ENCODE data around the gene MAP3K2.
A peak's percentile ranks its signal among the peaks of the same experiment; 100 is the strongest.

Gene MAP3K2

GRCh38 chr2:127406454-127406853, 18.7 kb upstream of the MAP3K2 start:
- DNase-seq: no peak

DNA sequence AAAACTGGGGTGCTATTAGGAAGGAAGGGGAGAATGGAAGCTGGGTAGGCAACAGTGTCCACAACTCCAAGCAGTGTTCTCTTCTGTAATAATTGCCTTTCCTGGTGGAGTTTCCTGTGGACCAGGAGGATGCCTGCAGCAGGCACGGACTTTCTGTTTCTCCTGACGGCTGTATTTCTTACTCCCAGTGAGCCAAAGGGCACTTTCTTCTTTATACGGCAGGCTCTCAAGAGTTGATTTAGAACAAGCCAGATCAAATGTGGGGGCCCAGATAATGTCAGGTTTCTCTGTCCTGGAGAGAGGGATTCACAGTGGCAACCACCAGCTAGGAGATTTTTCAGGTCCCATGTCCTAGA, 17.5 kb upstream of the MAP3K2 start:
- no peak for DNase-seq

DNA sequence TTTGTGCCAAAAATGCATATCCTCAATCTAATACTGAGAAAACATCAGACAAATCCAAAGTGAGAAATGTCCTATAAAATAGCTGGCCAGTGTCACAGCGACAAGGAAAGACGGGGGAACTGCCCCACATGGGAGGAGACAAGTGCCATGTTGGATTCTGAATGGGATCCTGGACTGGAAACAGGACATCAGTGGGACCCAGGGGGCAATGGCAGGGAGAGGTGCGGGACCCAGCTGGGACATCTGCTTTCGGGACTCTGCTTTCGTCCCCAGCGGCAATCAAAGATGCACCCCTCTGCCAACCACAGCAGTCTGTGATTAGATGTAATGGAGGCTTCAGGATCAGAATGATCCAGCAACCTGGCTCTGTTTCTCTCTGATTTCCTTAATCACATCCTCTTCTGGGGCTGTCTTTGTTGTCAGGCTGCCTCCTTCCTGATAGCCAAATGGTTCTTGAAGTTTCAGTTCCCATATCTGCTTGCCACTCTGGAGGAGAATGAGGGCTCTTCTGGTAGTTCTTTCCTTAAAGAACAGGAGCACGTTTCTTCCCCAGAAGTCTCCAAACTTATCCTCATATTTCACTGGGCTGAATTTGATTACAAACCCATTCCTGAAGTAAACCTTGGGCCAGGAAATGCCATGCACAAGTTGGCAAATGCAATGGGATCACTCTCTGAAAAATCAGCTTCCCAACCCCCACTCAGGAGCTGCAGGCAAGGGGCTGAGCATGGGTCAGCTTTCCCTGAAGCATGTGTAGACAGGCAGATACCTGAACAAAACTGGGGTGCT, 16.9 kb upstream of the MAP3K2 start:
- no peak for DNase-seq

GRCh38 chr2:127403460-127403859, 15.7 kb upstream of the MAP3K2 start:
- DNase-seq: no peak

GRCh38 chr2:127401757-127402695, 14.3 kb upstream of the MAP3K2 start:
- DNase-seq: peak; percentile 60 to 73

- no peak for DNase-seq
Measured at GRCh38 chr2:127400897-127401756, 13.4 kb upstream of the MAP3K2 start.

DNA sequence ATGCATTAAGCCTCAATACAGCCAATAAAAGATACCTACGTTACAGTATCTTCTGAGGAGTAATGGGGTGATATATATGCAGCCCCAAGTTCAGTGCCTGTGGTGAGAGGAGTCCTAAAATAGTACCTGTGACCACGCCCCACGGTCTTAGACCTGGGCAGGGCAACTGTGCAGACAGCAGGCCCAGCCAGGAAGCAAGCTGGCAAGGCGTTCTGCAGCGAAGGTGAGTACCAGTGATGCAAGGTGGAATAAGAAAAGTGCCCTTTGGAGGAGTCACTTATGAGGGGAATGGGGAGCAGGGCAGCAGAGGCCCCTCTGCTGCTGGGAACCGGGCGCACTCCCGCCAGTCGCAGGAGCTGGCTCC, 12.7 kb upstream of the MAP3K2 start:
- DNase-seq: no peak

DNA sequence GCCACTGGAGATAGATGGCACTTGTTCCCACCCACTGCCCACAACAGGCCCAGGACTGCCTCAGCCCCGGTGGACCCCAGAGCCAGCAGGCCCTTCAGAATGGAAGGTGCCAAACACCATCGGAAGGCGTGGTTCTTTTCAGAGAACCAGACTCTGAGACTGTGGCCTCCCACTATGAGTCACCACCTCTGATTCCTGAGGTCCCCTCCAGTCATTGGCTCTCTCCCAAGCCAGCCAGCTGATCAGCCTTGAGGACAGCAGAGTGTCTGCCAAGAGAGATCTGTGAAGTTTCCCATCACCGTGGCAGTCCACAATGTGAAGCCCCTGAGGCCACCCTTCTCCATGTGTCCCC, 10.4 kb upstream of the MAP3K2 start:
- DNase-seq: peak; percentile 60 to 72

DNA sequence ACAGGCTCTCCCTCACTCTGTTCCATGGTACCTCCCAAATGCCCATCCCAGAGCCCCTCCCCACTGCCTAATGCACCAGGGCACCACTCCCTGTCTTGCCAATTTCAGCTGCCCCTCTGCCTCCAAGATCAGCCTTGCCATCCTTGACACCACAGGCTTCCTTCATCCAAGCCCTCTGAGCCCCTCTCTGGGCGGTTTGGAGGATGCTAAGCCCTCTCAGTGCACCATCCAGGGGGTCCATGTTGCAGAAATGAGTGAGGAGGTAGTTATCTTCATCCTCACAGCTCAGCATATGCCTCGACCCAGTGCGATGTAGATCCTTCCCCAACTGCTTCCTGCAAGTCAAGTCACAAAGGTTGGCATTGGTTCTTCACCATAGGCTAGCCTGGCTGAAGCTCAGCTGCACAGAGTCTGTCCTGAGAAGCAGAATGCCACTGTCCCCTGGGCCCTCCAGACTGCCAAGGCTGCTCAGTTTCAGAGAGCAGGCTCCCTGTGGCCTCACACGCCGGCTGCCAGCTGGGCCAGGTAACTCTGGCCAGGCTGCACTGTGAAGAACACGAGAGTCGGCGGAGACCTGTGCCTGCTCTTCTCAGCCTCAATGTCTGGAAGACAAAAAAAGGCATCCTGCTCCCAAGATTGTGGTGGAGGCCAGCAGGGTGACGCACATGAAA, 9.9 kb upstream of the MAP3K2 start:
- DNase-seq: no peak

DNA sequence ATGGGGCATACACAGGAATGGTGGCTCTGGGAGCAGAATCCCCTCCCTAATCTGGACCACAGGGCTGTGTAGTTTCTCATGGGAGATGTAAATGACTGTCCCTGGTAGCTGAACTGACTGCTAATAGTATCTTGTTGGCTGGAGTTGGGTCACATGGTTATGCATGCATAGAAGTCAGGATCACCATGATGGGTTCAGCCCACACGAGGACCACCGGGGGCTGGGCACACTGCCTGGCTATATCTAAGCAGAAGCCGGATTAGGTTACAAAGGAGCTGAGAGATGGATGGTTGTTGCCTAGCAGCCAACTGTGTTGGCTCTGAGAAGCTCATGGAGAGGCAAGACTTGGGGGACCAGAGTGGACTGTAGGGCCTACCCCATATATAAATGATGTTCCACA, 6.7 kb upstream of the MAP3K2 start:
- DNase-seq: no peak

DNA sequence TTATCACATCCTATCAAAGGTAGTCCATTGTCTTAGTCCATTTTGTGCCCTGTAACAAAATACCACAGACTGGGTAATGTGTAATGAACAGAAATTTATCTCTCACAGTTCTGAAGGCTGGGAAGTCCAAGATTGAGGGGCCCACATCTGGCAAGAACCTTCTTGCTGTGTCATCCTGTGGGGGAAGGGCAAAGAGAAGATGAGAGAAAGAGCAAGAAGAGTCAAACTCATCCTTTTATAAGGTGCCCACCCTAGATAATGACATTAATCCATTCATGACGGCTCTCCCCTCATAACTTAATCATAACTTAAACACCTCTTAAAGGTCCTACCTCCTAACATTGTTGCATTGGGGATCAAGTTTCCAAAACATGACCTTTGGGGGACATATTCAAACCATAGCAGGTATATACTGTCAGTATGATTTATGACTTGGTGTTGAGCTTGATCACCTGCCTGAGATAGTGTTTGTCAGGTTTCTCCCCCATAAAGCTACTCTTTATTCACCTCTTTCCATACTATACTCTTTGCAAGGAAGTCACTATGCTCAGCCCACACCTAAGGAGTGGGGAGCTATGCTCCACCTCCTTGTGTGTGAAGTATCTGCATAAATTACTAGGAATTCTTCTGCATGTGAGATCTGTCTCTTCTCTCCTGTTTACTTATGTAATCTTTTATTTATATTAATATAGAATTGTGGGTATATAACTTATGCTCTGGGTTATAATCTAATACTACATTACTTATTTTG, 5.2 kb upstream of the MAP3K2 start:
- DNase-seq: no peak

GRCh38 chr2:127392133-127392827, 4.5 kb upstream of the MAP3K2 start:
- no peak for DNase-seq

- DNase-seq: no peak
Measured at GRCh38 chr2:127389778-127390435, 2.1 kb upstream of the MAP3K2 start.

GRCh38 chr2:127388423-127389164, 819 bp upstream of the MAP3K2 start:
- DNase-seq: no peak

DNA sequence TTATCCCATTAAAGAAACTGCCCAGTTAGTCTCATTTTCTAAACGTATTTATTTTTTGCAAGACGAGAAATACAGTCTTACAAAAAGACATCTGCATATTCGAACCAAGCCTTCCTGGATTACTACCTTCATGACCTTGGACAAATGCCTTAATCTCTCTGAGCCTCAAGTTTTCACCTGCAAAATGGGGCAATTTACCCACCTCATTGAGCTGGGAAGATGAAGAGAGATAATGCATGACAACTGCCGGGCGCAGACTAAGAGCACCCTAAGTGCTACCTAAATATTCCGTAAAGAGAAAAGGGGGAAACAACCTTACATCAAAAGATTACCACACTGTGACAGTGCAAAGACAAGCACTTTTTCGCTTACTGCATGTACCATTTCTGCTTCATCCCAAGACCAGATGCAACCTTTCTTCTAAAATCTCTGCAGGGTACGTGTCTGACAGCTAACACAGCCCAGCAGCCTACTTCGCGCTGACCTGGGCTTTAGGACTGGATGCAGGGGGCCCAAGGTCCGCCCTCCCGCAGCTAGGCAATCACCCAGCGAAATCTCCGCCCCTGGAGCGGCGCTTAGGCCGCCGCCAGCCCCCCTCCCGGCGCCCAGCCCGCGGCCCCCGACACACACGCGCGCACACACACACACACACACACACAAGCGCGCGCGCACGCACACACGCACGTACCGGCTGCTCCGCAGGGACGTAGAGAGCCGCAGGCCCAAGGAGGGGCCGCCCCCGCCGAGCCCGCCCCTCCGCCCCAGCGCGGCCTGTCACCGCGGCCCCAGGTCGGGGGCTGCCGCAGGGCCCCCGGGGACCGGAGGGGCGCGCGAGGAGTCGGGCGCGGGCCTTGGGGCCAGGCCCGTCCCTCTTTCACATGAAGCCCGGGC, 766 bp downstream of the MAP3K2 start:
- peak; percentile 78 to 80 for DNase-seq

DNA sequence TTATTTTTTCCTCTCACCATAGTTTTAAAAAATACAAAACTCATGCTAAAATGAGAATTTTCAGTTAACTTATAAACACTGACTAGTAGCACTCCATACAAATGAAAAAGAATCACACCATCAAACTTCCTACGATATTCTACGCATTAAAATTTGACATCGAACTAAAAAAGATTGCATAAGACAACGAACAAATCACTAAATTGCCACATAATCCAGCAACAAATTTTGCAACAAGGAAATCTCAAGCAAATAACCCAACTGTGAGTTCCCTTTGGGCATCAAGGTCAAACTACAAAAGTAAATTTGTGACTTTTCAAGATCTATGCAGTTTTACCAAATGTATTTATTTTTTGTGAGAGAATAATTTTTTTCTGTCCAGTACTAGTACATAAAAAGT, 1.5 kb downstream of the MAP3K2 start:
- no peak for DNase-seq

DNA sequence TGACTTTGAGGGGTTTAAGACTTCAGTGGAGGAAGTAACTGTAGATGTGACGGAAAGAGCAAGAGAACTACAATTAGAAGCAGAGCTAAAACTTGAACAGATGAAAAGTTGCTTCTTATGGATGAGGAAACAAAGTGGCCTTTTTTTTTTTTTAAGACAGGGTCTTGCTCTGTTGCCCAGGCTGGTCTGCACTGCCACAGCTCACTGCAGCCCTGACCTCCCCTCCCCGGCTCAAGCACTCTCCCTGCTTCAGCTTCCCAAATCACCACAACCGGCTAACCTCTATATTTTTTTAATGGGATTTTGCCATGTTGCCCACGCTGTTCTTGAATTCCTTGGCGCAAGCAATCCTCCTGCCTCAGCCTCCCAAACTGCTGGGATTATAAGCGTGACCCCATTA, 3.2 kb downstream of the MAP3K2 start:
- no peak for DNase-seq

DNA sequence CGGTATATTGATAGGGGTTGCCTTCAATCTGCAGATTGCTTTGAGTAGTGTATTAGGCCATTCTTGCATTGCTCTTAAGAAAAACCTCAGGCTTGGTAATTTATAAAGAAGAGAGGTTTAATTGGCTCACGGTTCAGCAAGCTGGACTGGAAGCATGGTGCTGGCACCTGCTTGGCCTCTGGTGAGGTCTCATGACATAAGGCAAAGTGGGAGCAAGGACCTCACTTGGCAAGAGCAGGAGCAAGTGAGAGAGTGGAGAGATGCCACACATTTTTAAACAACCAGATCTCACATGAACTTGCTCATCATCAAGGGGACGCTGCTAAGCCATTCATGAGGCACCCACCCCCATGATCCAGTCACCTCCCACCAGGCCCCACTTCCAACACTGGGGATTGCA, 4.9 kb downstream of the MAP3K2 start:
- no peak for DNase-seq

GRCh38 chr2:127381762-127382161, 6.0 kb downstream of the MAP3K2 start:
- DNase-seq: no peak

Data from activated CD4-positive, alpha-beta T cell treated with anti-CD3 and anti-CD28 coated beads, Interleukin-2, amount 50 U/mL, for 48 hours (primary cell).